ENCODE data around the gene SCRN2. TPM values are rescaled to one million over a fixed set of nuclear protein-coding genes. Genes with fewer than 3 reads are reported as not detected.

Gene SCRN2
- total RNA-seq, 1 experiment from 2014 or later, result 50.8 TPM

GRCh38 chr17:47875011-47875985 lies 34.2 kb upstream of the SCRN2 start:
- no peaks in the 10 kb centered on the region for H3K36me3 Mint-ChIP-seq
- H3K27ac Mint-ChIP-seq, result no peak overlapping the region
- POLR2A ChIA-PET, result no interaction called here
- TF ChIP-seq JAZF1 (CRISPR knock-in tag; IDR thresholded peaks at IDR 0.05) (no peak), ZBTB21 (CRISPR knock-in tag; IDR thresholded peaks at IDR 0.05; ENCODE audit: borderline replicate concordance) (no peak), IRF1 (CRISPR knock-in tag; IDR thresholded peaks at IDR 0.05) (no peak), ZNF425 (CRISPR knock-in tag; conservative IDR thresholded peaks at IDR 0.05) (no peak), ZNF232 (CRISPR knock-in tag; IDR thresholded peaks at IDR 0.05) (no peak), CREM (CRISPR knock-in tag; IDR thresholded peaks at IDR 0.05) (no peak), MAX (CRISPR knock-in tag; IDR thresholded peaks at IDR 0.05) (no peak), ARID4B (CRISPR knock-in tag; IDR thresholded peaks at IDR 0.05; ENCODE audit: borderline replicate concordance) (no peak), TCF7 (CRISPR knock-in tag; IDR thresholded peaks at IDR 0.05; ENCODE audit: low read depth) (no peak), ZNF121 (CRISPR knock-in tag; IDR thresholded peaks at IDR 0.05) (no peak), ZNF423 (CRISPR knock-in tag; IDR thresholded peaks at IDR 0.05) (no peak), CTCF (IDR thresholded peaks at IDR 0.05) (no peak), AFF4 (CRISPR knock-in tag; IDR thresholded peaks at IDR 0.05; ENCODE audit: borderline replicate concordance) (no peak), NFE2L1 (CRISPR knock-in tag; IDR thresholded peaks at IDR 0.05) (no peak), ZNF281 (CRISPR knock-in tag; IDR thresholded peaks at IDR 0.05) (no peak)
- no peak overlapping the region for H3K4me3 Mint-ChIP-seq
- H3K4me1 Mint-ChIP-seq, result peaks cover 59% of the 10 kb centered on the region
- no peaks in the 10 kb centered on the region for H3K9me3 Mint-ChIP-seq
- no peak for DNase-seq (ENCODE audit: low spot score)
- ATAC-seq, result no peak
- CTCF ChIA-PET, result interaction anchor here (0.7 to 8.7 kb wide), 6 partner anchors 14 to 34 kb away, joined by 3 to 94 read pairs (median 4); partner anchors contain the start of gene SCRN2
- peaks cover 53% of the 10 kb centered on the region for H3K27me3 Mint-ChIP-seq (ENCODE audit: low read depth)
